Activated naive CD4-positive, alpha-beta T cell treated with anti-CD3 and anti-CD28 coated beads for 36 hours (primary cell): ENCODE measurements around the gene RALBP1. TPM values are rescaled to one million over a fixed set of nuclear protein-coding genes. Genes with fewer than 3 reads are reported as not detected.
A peak's percentile ranks its signal among the peaks of the same experiment; 100 is the strongest.

Source experiments
- CTCF ChIA-PET: fragments of 350-600 bp; sonication (Branson Sonifier 250); formaldehyde crosslinking; loops from one replicate; lab custom pipeline; 2021; ENCODE audit warnings: antibody characterized with exemption; lab: Charles Lee
- DNase-seq: peaks from one replicate; pipeline ENCODE4 v3.0.0-alpha.2; 2020
- H3K27ac Mint-ChIP-seq: one replicate; pipeline ENCODE4 v1.8.0; 2021; ENCODE audit warnings: mild to moderate bottlenecking, mixed read lengths
- H3K27me3 Mint-ChIP-seq: one replicate; pipeline ENCODE4 v1.8.0; 2021; ENCODE audit warnings: low read depth, mixed read lengths
- H3K36me3 Mint-ChIP-seq: one replicate; pipeline ENCODE4 v1.8.0; 2021; ENCODE audit warnings: low read depth, mixed read lengths
- H3K4me1 Mint-ChIP-seq: one replicate; pipeline ENCODE4 v1.8.0; 2021; ENCODE audit warnings: low read depth, mixed read lengths
- H3K4me3 Mint-ChIP-seq: one replicate; pipeline ENCODE4 v1.8.0; 2021; ENCODE audit warnings: mild to moderate bottlenecking, moderate library complexity, mixed read lengths
- H3K9me3 Mint-ChIP-seq: one replicate; pipeline ENCODE4 v1.8.0; 2021; ENCODE audit warnings: mixed read lengths
- intact Hi-C: fragments of 100-400 bp; cut with micrococcal nuclease; formaldehyde crosslinking; loops from one replicate; pipeline ENCODE4 v1.15.1; 2023
- total RNA-seq, 2 experiments: library from RNA; stranded (reverse); gene quantifications; one replicate each; pipeline ENCODE4 v1.2.3, GENCODE V29; 2021

Gene RALBP1
- total RNA-seq, 2 experiments from 2014 or later, result 46.9 to 51.1 TPM

DNA sequence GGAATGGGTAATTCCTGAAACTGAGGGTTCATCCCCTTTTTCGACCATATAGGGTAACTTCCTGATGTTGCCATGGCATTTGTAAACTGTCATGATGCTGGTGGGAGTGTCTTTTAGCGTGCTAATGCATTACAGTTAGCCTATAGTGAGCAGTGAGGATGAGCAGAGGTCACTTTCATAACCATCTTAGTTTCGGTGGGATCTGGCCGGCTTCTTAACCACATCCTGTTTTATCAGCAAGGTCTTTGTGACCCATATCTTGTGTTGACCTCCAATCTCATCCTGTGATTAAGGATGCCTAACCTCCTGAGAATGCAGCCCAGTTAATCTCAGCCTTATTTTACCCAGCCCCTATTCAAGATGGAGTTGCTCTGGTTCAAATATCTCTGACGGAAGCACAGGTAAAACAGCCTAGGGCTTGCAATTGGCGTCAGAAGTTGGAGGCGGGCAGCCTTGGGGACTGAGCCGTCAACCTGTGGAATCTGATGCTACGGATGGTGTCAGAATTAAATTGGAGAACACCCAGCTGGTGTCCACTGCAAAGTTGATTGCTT, 19.5 kb downstream of the RALBP1 start:
- peaks cover 23% of the 10 kb centered on the region for H3K4me1 Mint-ChIP-seq
- H3K36me3 Mint-ChIP-seq, result peaks cover 12% of the 10 kb centered on the region
- no peaks in the 10 kb centered on the region for H3K27me3 Mint-ChIP-seq
- intact Hi-C loops, result no loop called here
- no peak for DNase-seq
- CTCF ChIA-PET, result interaction anchor here (1.4 kb wide), 1 partner anchor 19 kb away, joined by 3 read pairs; no protein-coding TSS in a partner anchor
- H3K9me3 Mint-ChIP-seq, result peaks cover 4% of the 10 kb centered on the region
- no peak overlapping the region for H3K27ac Mint-ChIP-seq
- H3K4me3 Mint-ChIP-seq, result no peak overlapping the region

GRCh38 chr18:9495465-9495864, 20.2 kb downstream of the RALBP1 start:
- CTCF ChIA-PET, result interaction anchor here (1.4 kb wide), 2 partner anchors 18 to 21 kb away, joined by 3 to 4 read pairs; no protein-coding TSS in a partner anchor
- no peak overlapping the region for H3K27ac Mint-ChIP-seq
- intact Hi-C loops, result no loop called here
- peaks cover 4% of the 10 kb centered on the region for H3K9me3 Mint-ChIP-seq
- peaks cover 23% of the 10 kb centered on the region for H3K4me1 Mint-ChIP-seq
- peaks cover 12% of the 10 kb centered on the region for H3K36me3 Mint-ChIP-seq
- H3K4me3 Mint-ChIP-seq, result no peak overlapping the region
- no peaks in the 10 kb centered on the region for H3K27me3 Mint-ChIP-seq
- no peak for DNase-seq

DNA sequence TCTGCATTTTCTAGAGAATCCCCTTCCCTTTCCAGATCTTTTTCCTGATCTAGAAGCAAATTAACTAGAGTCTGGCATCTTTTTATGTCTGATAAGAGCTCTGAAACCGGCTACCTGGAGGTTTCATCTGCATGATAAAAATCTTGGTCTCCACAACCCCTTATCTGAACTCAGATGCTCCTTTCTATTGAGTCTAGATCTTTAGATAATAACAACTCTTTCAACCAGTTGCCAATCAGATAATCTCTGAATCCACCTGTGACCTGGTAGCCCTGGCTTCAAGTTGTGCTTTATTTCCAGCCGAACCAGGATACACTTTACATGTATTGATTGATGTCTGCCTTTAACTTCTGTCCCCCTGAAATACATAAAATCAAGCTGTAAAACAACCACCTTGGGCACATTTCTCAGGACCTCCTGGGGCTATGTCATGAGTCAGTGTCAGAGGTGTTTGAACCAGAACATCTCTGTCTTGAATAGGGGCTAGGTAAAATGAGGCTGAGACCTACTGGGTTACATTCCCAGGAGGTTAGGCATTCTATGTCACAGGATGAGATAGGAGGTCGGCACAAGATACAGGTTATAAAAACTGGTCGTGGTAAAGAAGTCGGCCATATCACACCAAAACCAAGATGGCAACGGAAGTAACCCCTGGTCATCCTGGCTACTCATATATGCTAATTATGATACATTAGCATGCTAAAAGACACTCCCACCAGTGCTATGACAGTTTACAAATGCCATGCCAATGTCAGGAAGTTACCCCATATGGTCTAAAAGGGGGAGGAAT, 20.8 kb downstream of the RALBP1 start:
- Mint-ChIP-seq H3K4me3 (no peak overlapping the region), H3K4me1 (peaks cover 21% of the 10 kb centered on the region), H3K27me3 (no peaks in the 10 kb centered on the region), H3K9me3 (peaks cover 4% of the 10 kb centered on the region), H3K36me3 (peaks cover 12% of the 10 kb centered on the region), H3K27ac (no peak overlapping the region)
- CTCF ChIA-PET, result interaction anchor here (1.4 kb wide), 1 partner anchor 21 kb away, joined by 4 read pairs; no protein-coding TSS in a partner anchor
- no peak for DNase-seq
- intact Hi-C loops, result no loop called here

DNA sequence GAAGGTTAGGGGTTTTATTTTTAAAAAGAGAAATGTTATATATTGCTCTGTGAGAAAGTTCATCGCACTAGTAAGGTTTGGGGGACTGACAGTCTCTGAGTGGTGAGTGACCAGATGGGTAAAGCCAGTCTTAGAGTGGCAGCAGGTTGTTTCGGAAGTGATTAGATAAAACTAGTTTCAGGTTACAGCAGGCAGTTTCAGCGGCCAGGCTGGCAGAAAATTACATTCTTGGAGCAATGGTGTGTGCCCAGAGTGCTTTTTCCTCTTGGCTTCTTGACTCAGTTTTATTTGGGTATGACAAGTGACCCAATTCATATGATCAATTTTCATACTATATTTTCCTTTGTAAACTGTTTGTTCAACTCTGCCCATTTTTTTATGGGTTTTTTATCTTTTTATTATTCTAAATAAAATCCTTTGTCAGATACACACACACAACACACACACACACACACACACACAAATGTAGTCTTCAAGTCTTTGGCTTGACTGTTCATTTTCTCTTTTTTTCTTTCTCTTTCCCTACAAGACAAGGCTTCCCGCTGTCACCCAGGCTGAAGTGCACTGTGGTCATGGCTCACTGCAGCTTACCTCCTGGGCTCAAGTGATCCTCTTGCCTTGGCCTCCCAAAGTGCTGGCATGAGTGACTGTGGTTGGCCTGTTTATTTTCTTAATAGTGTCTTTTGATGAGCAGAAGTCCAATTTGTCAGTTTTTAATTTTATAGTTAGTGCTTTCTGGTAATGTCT, 30.9 kb downstream of the RALBP1 start:
- H3K4me1 Mint-ChIP-seq, result peaks cover 16% of the 10 kb centered on the region
- H3K27me3 Mint-ChIP-seq, result no peaks in the 10 kb centered on the region
- no peak for DNase-seq
- peaks cover 14% of the 10 kb centered on the region for H3K36me3 Mint-ChIP-seq
- no peak overlapping the region for H3K27ac Mint-ChIP-seq
- CTCF ChIA-PET, result interaction anchor here (1.2 to 1.9 kb wide), 2 partner anchors 10 kb away, joined by 3 to 9 read pairs; no protein-coding TSS in a partner anchor
- H3K9me3 Mint-ChIP-seq, result peaks cover 10% of the 10 kb centered on the region
- no peak overlapping the region for H3K4me3 Mint-ChIP-seq
- intact Hi-C loops, result no loop called here

- H3K36me3 Mint-ChIP-seq, result peaks cover 7% of the 10 kb centered on the region
- no peak overlapping the region for H3K4me3 Mint-ChIP-seq
- H3K9me3 Mint-ChIP-seq, result peaks cover 7% of the 10 kb centered on the region
- CTCF ChIA-PET, result interaction anchor here (1.1 to 1.9 kb wide), 2 partner anchors 9 to 434 kb away, joined by 4 to 9 read pairs; no protein-coding TSS in a partner anchor
- no peak for DNase-seq
- intact Hi-C loops, result no loop called here
- peaks cover 16% of the 10 kb centered on the region for H3K4me1 Mint-ChIP-seq
- no peak overlapping the region for H3K27ac Mint-ChIP-seq
- no peaks in the 10 kb centered on the region for H3K27me3 Mint-ChIP-seq
Observed at GRCh38 chr18:9507565-9508088, 32.3 kb downstream of the RALBP1 start.

- intact Hi-C loops, result no loop called here
- DNase-seq, result no peak
- CTCF ChIA-PET, result interaction anchor here (0.5 to 1.9 kb wide), 4 partner anchors 8 to 435 kb away, joined by 3 to 9 read pairs (median 4); no protein-coding TSS in a partner anchor
- Mint-ChIP-seq H3K36me3 (no peaks in the 10 kb centered on the region), H3K9me3 (no peaks in the 10 kb centered on the region), H3K27me3 (no peaks in the 10 kb centered on the region), H3K4me1 (peaks cover 16% of the 10 kb centered on the region), H3K4me3 (no peak overlapping the region), H3K27ac (no peak overlapping the region)
Observed at GRCh38 chr18:9508446-9509025, 33.2 kb downstream of the RALBP1 start.

- Mint-ChIP-seq H3K4me3 (no peak overlapping the region), H3K36me3 (peaks cover 4% of the 10 kb centered on the region), H3K27me3 (no peaks in the 10 kb centered on the region), H3K27ac (no peak overlapping the region), H3K4me1 (no peaks in the 10 kb centered on the region), H3K9me3 (no peaks in the 10 kb centered on the region)
- DNase-seq, result no peak
- intact Hi-C loops, result loop anchor here (10.0 kb wide), 1 partner anchor 109 kb away; no protein-coding TSS in a partner anchor
- CTCF ChIA-PET, result interaction anchor here (0.6 to 1.7 kb wide), 7 partner anchors 10 to 404 kb away, joined by 3 to 4 read pairs (median 3); no protein-coding TSS in a partner anchor
Observed at GRCh38 chr18:9513971-9514512, 38.7 kb downstream of the RALBP1 start.

DNA sequence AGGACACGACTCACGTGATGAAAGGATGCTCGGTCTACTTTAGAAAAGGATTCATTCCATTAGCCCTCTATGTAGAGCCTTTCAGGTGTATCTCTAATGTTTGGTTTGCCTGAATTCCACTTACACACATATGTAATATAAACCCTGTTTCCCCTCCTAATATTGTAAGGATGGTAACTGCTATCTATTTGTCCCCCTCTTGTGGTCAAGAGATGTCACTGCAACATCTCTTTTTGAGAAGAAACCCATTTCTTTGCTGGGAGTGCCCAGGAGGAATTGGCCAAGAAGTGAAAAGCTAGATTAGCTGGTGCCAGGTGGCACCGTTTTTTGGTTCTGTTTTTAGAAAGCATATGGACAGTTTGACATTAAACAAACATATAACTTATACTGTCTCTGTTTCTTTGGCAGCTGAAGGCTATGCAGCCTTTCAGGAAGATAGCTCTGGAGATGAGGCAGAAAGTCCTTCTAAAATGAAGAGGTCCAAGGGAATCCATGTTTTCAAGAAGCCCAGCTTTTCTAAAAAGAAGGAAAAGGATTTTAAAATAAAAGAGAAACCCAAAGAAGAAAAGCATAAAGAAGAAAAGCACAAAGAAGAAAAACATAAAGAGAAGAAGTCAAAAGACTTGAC, 41.2 kb downstream of the RALBP1 start:
- Mint-ChIP-seq H3K27me3 (no peaks in the 10 kb centered on the region), H3K36me3 (peaks cover 5% of the 10 kb centered on the region), H3K4me1 (no peaks in the 10 kb centered on the region), H3K27ac (no peak overlapping the region), H3K4me3 (no peak overlapping the region), H3K9me3 (no peaks in the 10 kb centered on the region)
- intact Hi-C loops, result loop anchor here (1.0 to 10.0 kb wide), 9 partner anchors 41 to 861 kb away; partner anchors contain the start of genes RALBP1 and TWSG1
- peak; percentile 8 for DNase-seq
- CTCF ChIA-PET, result interaction anchor here (0.6 to 3.5 kb wide), 18 partner anchors 9 to 518 kb away, joined by 3 to 25 read pairs (median 4); partner anchors contain the start of gene TWSG1

DNA sequence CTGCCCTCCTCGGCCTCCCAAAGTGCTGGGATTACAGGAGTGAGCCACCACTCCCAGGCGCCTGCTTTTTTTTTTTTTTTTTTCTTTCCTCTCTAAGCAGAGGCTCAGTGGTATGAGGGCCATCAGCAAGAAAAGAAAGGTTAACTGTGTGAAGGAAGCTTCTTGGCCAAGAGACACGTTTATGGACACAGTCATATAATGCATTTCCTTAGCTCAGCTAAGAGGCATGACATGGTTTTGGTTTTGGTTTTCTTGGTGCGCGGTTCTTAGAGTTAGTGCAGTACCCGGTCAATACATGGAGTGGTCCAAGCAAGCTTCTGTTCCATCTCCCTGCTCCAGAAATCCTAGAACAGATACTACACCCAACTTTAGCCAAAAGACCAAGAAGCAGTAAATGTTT, 42.6 kb downstream of the RALBP1 start:
- DNase-seq, result no peak
- no peaks in the 10 kb centered on the region for H3K27me3 Mint-ChIP-seq
- CTCF ChIA-PET, result interaction anchor here (0.7 to 3.5 kb wide), 8 partner anchors 14 to 445 kb away, joined by 3 to 25 read pairs (median 4); partner anchors contain the start of gene TWSG1
- peaks cover 5% of the 10 kb centered on the region for H3K36me3 Mint-ChIP-seq
- no peak overlapping the region for H3K27ac Mint-ChIP-seq
- intact Hi-C loops, result loop anchor here (2.0 to 10.0 kb wide), 3 partner anchors 113 to 369 kb away; partner anchors contain the start of gene TWSG1
- no peak overlapping the region for H3K4me3 Mint-ChIP-seq
- H3K4me1 Mint-ChIP-seq, result no peaks in the 10 kb centered on the region
- H3K9me3 Mint-ChIP-seq, result no peaks in the 10 kb centered on the region

DNA sequence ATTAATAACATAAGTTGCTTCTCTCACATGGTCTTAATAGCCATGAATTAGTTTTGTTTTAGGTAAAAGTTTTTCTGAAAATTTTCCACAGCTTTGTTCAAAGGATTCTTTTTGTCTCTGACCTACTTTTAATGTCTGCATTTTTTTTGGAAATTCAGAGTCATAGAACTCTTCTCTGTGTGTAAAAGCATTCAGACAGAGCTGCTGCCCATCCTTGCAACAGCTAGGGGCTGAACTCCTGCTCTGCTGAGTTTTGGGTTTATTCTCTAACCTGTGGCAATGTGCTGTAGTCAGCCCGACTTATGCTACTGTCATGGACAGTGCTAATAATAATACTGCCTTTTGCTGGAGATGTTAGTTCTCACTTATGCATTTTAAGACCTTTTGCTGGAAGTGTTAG, 44.1 kb downstream of the RALBP1 start:
- CTCF ChIA-PET, result no interaction called here
- Mint-ChIP-seq H3K27ac (no peak overlapping the region), H3K36me3 (peaks cover 5% of the 10 kb centered on the region), H3K4me1 (no peaks in the 10 kb centered on the region), H3K4me3 (no peak overlapping the region), H3K9me3 (no peaks in the 10 kb centered on the region), H3K27me3 (no peaks in the 10 kb centered on the region)
- intact Hi-C loops, result loop anchor here (10.0 kb wide), 1 partner anchor 115 kb away; no protein-coding TSS in a partner anchor
- DNase-seq, result no peak

- Mint-ChIP-seq H3K27ac (no peak overlapping the region), H3K4me3 (no peak overlapping the region), H3K27me3 (no peaks in the 10 kb centered on the region), H3K36me3 (peaks cover 8% of the 10 kb centered on the region), H3K4me1 (no peaks in the 10 kb centered on the region), H3K9me3 (no peaks in the 10 kb centered on the region)
- CTCF ChIA-PET, result interaction anchor here (1.2 kb wide), 1 partner anchor 44 kb away, joined by 6 read pairs; no protein-coding TSS in a partner anchor
- DNase-seq, result no peak
- intact Hi-C loops, result no loop called here
Observed at GRCh38 chr18:9520666-9521065, 45.4 kb downstream of the RALBP1 start.
